HFF-Myc (cell line): ENCODE data around the gene KCNJ6.

ENCODE experiments used
- DNase-seq: peaks from one replicate; pipeline ENCODE4 v3.0.0-alpha.2; 2011; ENCODE audit warnings: low read depth; ENCODE audit errors: extremely low read depth
- H3K4me3 ChIP-seq: replicated peaks from 2 replicates; pipeline ENCODE4 v1.5.1; 2011; ENCODE audit warnings: low read depth, mild to moderate bottlenecking, control low read depth, low read length
- TF ChIP-seq, protein P1 (sequence below): IDR thresholded peaks from 2 replicates; pipeline ENCODE4 v1.5.1; 2012; ENCODE audit warnings: mild to moderate bottlenecking, low read depth, low read length, control low read depth; ENCODE audit errors: missing control alignments

KCNJ6 gene

DNA sequence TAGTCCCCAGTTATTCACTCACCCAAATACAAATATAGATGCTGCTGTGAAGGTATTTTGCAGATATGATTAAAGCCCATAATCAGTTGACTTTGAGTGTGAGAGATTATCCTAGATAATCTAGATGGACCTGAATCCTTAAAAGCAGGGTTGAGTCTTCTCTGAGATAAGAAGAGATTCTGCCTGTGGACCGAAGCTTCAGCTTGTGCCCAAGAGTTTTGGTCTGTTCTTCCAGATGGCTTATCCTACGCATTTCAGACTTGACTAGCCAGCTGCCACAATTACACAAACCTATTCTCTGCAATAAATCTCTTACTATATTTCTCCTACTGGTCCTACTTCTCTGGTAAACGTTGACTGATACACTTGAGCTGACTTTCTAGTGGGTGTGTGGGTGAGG lies 145.1 kb downstream of the KCNJ6 start:
- TF ChIP-seq, protein P1, sequence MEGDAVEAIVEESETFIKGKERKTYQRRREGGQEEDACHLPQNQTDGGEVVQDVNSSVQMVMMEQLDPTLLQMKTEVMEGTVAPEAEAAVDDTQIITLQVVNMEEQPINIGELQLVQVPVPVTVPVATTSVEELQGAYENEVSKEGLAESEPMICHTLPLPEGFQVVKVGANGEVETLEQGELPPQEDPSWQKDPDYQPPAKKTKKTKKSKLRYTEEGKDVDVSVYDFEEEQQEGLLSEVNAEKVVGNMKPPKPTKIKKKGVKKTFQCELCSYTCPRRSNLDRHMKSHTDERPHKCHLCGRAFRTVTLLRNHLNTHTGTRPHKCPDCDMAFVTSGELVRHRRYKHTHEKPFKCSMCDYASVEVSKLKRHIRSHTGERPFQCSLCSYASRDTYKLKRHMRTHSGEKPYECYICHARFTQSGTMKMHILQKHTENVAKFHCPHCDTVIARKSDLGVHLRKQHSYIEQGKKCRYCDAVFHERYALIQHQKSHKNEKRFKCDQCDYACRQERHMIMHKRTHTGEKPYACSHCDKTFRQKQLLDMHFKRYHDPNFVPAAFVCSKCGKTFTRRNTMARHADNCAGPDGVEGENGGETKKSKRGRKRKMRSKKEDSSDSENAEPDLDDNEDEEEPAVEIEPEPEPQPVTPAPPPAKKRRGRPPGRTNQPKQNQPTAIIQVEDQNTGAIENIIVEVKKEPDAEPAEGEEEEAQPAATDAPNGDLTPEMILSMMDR, result no peak
- DNase-seq, result no peak

DNA sequence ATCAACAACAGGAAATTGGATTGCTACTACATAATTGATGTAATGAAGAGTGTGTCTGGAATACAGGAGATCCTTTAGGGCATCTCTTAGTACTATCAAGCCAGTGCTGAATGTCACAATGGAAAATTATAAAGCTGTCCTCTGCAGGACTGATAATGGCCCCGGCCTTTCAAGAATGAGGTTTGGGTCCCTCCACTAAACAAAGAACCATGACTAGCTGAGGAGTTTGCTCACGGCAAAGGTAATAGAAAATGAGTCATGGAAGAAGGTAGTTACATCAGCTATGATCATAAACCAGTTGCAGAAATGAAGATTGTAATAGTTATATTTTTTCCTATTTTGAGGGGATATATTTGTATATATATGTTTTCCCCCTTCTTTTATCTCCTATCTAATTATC lies 145.8 kb downstream of the KCNJ6 start:
- no peak overlapping the region for H3K4me3 ChIP-seq
- TF ChIP-seq, protein P1, result no peak
- DNase-seq, result no peak

More for the DNA sequence above, 145.1 kb downstream of the KCNJ6 start:
- H3K4me3 ChIP-seq, result no peak overlapping the region

DNA sequence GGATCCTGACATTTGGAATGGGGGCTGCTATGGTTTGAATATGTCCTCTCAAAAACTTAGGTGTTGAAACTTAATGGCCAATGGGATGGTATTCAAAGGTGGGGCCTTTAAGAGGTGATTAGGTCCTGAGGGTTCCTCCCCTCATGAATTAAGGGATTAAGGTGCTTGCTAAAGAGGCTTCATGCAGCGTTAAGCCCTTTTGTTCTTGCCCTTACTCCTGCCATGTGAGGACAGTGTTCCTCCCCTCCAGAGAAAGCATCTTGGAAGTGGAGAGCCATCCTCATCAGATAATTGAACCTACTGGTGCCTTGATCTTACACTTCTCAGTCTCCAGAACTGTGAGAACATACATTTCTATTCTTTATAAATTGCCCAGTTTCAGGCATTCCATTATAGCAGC lies 146.6 kb downstream of the KCNJ6 start:
- H3K4me3 ChIP-seq, result no peak overlapping the region
- TF ChIP-seq, protein P1, result no peak
- DNase-seq, result no peak

DNA sequence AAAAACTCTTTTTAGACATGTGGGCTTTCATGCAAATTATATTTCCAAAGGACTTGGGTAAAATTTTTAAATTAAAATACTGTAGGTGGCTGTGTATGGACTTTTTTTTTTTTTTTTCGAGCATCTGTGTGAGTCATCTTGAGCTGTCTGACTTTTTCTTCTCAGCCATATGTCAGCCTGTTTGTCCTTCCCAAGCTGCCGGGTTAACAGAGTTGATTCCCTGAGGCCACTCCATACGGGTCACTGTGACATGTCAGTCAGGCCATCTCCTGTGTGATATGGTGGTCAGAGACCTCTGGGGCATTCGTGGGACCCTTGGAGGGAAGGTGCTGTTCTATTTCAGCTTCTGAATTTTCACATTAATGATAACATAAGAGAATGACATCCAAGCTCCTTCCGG lies 148.3 kb downstream of the KCNJ6 start:
- no peak overlapping the region for H3K4me3 ChIP-seq
- TF ChIP-seq, protein P1, result no peak
- DNase-seq, result no peak

DNA sequence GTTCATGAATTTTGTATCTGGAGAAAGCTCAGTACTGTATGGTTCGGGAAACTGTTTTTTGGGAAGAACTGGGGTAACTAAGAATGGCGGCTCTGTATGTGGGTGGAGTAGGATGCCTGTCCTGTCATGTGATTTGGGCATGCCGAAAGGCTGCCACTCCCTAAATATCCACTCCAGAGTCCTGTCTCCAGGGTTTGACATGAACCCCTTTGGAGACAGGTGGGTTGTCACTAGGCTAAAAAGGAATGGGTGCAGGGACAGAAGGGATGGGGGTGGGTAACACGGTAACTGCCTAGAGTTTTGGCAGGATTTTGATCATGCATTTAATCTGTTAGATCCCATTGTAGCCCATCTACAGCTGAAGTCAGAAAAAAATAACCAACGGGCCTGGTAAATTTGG lies 150.1 kb downstream of the KCNJ6 start:
- TF ChIP-seq, protein P1, result no peak
- DNase-seq, result no peak
- no peak overlapping the region for H3K4me3 ChIP-seq

DNA sequence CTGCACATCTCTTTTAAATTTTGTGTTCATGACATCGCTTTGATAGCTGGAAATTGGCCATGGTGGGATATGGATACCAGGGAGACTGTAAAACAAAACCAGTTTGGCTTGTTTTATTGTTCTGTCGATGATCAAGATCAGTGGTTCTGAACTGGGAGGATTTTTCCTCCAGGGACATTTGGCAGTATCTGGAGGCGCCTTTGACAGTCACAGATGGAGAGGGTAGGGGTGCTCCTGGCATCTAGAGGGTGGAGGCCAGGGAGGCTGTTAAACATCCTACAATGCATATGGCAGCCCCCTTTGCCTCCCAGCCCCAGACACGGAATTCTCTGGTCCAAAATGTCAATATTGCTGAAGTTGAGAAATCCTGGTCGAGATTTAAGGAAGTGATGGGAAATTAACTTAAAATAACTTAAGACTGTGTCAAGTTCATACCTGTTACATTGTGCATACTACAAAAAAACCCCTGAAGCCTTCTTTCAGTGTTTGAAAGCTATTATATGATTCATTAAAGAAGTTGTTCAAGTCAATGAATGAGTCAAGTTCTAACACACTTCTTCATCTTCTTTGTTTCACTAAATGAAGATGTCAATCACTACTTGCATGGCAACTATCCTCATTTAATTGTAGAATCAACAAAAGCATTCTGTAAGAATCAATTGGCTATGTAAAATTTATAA lies 150.9 kb downstream of the KCNJ6 start:
- DNase-seq, result no peak
- TF ChIP-seq, protein P1, result no peak
- H3K4me3 ChIP-seq, result no peak overlapping the region

DNA sequence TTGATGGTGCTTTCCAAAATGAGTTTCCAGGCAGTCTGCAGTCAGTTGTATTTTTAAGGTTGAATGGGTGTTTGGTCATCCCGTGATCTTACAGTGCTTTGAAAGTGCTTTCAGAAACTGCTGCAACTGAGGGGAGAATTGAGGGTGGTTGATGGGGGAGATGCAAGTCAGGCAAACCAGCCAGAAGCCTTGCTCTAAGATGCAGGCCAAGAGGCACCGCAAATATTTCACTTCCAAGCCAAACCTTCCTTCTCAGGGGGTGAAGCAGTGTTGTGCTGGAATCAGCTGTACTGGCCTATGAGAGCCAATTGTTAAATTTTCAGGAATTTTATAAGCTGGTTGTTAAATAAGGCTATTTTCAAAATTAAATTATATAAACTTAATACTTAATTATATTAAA lies 151.6 kb downstream of the KCNJ6 start:
- TF ChIP-seq, protein P1, result no peak
- no peak overlapping the region for H3K4me3 ChIP-seq
- no peak for DNase-seq
